Peyer's patch (tissue), 4 donors: ENCODE measurements around the gene VDAC1.

Source experiments
- CTCF ChIP-seq, 6 experiments: fragments of 450-650 bp in 4 of 6; fragments of 200-600 bp in 2 of 6; sonication (generic) in 1 of 6; IDR thresholded peaks; one replicate each; pipeline ENCODE4 v1.5.1; 2017 to 2019; ENCODE audit warnings: antibody characterized with exemption in 6 of 6, mild to moderate bottlenecking in 3 of 6, moderate library complexity in 1 of 6
- POLR2A ChIP-seq, 2 donors: fragments of 450-650 bp; IDR thresholded peaks; one replicate each; pipeline ENCODE4 v1.5.1; 2017; ENCODE audit warnings: antibody characterized with exemption in 2 of 2, mild to moderate bottlenecking in 2 of 2, moderate library complexity in 2 of 2

DNA sequence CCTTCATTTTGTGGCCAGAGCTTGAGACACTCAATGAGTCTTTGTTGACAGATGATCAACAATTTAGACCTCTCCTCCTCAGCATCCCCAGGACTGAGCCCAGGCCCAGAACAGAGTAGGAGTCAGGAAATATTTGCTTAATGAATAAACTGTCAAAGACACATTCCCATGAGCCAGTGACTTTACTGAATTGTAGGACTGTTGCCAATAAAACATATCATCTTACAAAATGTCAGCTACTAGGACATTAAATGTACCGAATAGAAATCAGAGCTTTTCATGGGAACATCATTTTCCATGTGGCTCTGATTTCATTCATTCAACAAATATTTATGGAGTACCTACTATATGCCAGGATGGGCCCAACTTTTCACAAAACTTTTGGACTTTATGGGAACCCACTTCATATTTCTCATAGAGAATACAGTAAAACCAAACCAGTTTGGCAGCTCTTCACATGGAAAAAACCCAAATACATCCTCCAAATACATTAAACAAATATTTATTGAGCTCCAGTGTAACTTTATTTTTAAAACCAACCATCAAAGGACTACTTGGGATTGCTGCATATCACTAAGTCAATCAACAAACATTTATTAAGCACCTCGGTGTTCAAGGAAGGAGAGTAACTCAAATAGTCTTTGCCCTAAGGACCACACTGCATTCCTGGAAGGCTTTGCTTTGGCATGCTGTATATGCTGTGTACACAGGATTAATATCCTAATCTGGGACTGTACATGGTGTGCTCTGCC is 11.4 kb downstream of the VDAC1 start:
- TF ChIP-seq CTCF (IDR thresholded peaks at IDR 0.05) (no peak), POLR2A (IDR thresholded peaks at IDR 0.05) (no peak)
